GM23338 (cell line): Measurements from ENCODE around the gene GOLGA6L2. TPM values are rescaled to one million over a fixed set of nuclear protein-coding genes. Genes with fewer than 3 reads are reported as not detected.

ENCODE experiments used
- EZH2 ChIP-seq: fragments of 200-600 bp; sonication (generic); IDR thresholded peaks from one replicate; pipeline ENCODE4 v1.8.0; 2017; ENCODE audit warnings: antibody characterized with exemption, mild to moderate bottlenecking, low read depth; ENCODE audit not compliant: unreplicated experiment
- JUNB ChIP-seq: IDR thresholded peaks from one replicate; pipeline ENCODE4 v1.6.1; 2016; ENCODE audit warnings: antibody characterized with exemption; ENCODE audit not compliant: unreplicated experiment
- ZNF114 ChIP-seq: fragments of 250-450 bp; sonication (Bioruptor Pico); IDR thresholded peaks from 2 replicates; pipeline ENCODE4 v1.5.0; 2020; ENCODE audit warnings: mild to moderate bottlenecking, moderate library complexity
- ZNF331 ChIP-seq: fragments of 250-450 bp; sonication (Bioruptor Pico); IDR thresholded peaks from 2 replicates; pipeline ENCODE4 v1.5.0; 2020; ENCODE audit warnings: low read depth, mild to moderate bottlenecking, moderate library complexity
- polyA plus RNA-seq: library from polyadenylated mRNA; unstranded; fragments of >200 nt; fragmentation: Nextera tagmentation; extraction: Ambion mirVana; gene quantifications from 2 replicates; pipeline ENCODE4 v1.2.1, GENCODE V29; 2016
- total RNA-seq: library from RNA; depleted of rRNA; stranded (reverse); fragments of >200 nt; shearing (Covaris generic); gene quantifications from 2 replicates; pipeline ENCODE4 v1.2.3, GENCODE V29; 2014
- TF ChIP-seq, protein P1 (sequence below): IDR thresholded peaks from one replicate; pipeline ENCODE4 v1.6.1; 2018; ENCODE audit warnings: antibody characterized with exemption; ENCODE audit not compliant: unreplicated experiment
- TF ChIP-seq, protein P2 (sequence below): fragments of 250-450 bp; sonication (Bioruptor Pico); IDR thresholded peaks from 2 replicates; pipeline ENCODE4 v1.5.0; 2020; ENCODE audit warnings: mild to moderate bottlenecking, moderate library complexity

The GOLGA6L2 gene
- total and polyA plus RNA-seq, 2 experiments from 2014 or later = not detected

DNA sequence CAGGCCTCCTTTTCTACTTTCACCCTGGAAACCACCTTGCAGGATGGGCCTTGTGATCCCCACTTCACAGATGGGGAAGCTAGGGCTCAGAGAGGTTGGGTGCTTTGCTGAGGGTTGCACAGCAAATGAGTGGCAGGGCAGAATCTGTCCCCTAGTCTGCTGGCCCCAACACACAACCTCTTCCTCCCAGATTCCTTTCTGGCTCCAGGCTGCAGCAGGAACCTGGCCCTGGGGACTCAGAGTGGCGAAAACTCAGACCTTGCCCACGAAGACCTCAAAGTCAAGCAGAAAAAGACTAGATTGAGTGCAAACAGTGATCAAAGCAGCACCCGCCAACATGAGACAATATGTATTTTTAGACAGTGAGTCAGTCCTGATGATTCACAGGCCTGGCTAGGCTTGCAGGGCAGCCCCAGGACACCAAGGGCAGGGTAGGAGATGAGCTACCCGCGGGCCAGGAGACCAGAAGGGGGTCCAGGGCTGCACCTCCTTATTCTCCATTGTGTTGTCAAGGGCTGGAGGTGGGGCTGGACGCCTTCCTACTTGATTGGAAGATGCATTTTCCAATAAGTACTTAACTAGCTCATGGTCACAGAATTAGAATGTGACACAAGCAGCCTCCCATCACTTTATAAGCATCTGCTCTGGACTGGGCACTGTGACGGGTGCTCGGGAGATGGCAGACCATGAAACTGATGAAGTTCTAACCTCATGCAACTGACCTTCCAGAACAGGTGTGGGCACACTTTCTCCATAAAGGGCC is 23.9 kb downstream of the GOLGA6L2 start (continued):
- TF ChIP-seq, protein P1, sequence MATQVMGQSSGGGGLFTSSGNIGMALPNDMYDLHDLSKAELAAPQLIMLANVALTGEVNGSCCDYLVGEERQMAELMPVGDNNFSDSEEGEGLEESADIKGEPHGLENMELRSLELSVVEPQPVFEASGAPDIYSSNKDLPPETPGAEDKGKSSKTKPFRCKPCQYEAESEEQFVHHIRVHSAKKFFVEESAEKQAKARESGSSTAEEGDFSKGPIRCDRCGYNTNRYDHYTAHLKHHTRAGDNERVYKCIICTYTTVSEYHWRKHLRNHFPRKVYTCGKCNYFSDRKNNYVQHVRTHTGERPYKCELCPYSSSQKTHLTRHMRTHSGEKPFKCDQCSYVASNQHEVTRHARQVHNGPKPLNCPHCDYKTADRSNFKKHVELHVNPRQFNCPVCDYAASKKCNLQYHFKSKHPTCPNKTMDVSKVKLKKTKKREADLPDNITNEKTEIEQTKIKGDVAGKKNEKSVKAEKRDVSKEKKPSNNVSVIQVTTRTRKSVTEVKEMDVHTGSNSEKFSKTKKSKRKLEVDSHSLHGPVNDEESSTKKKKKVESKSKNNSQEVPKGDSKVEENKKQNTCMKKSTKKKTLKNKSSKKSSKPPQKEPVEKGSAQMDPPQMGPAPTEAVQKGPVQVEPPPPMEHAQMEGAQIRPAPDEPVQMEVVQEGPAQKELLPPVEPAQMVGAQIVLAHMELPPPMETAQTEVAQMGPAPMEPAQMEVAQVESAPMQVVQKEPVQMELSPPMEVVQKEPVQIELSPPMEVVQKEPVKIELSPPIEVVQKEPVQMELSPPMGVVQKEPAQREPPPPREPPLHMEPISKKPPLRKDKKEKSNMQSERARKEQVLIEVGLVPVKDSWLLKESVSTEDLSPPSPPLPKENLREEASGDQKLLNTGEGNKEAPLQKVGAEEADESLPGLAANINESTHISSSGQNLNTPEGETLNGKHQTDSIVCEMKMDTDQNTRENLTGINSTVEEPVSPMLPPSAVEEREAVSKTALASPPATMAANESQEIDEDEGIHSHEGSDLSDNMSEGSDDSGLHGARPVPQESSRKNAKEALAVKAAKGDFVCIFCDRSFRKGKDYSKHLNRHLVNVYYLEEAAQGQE = no peak
- TF ChIP-seq ZNF331 (CRISPR knock-in tag) (no peak), EZH2 (no peak), JUNB (no peak), ZNF114 (no peak)
- TF ChIP-seq, protein P2, sequence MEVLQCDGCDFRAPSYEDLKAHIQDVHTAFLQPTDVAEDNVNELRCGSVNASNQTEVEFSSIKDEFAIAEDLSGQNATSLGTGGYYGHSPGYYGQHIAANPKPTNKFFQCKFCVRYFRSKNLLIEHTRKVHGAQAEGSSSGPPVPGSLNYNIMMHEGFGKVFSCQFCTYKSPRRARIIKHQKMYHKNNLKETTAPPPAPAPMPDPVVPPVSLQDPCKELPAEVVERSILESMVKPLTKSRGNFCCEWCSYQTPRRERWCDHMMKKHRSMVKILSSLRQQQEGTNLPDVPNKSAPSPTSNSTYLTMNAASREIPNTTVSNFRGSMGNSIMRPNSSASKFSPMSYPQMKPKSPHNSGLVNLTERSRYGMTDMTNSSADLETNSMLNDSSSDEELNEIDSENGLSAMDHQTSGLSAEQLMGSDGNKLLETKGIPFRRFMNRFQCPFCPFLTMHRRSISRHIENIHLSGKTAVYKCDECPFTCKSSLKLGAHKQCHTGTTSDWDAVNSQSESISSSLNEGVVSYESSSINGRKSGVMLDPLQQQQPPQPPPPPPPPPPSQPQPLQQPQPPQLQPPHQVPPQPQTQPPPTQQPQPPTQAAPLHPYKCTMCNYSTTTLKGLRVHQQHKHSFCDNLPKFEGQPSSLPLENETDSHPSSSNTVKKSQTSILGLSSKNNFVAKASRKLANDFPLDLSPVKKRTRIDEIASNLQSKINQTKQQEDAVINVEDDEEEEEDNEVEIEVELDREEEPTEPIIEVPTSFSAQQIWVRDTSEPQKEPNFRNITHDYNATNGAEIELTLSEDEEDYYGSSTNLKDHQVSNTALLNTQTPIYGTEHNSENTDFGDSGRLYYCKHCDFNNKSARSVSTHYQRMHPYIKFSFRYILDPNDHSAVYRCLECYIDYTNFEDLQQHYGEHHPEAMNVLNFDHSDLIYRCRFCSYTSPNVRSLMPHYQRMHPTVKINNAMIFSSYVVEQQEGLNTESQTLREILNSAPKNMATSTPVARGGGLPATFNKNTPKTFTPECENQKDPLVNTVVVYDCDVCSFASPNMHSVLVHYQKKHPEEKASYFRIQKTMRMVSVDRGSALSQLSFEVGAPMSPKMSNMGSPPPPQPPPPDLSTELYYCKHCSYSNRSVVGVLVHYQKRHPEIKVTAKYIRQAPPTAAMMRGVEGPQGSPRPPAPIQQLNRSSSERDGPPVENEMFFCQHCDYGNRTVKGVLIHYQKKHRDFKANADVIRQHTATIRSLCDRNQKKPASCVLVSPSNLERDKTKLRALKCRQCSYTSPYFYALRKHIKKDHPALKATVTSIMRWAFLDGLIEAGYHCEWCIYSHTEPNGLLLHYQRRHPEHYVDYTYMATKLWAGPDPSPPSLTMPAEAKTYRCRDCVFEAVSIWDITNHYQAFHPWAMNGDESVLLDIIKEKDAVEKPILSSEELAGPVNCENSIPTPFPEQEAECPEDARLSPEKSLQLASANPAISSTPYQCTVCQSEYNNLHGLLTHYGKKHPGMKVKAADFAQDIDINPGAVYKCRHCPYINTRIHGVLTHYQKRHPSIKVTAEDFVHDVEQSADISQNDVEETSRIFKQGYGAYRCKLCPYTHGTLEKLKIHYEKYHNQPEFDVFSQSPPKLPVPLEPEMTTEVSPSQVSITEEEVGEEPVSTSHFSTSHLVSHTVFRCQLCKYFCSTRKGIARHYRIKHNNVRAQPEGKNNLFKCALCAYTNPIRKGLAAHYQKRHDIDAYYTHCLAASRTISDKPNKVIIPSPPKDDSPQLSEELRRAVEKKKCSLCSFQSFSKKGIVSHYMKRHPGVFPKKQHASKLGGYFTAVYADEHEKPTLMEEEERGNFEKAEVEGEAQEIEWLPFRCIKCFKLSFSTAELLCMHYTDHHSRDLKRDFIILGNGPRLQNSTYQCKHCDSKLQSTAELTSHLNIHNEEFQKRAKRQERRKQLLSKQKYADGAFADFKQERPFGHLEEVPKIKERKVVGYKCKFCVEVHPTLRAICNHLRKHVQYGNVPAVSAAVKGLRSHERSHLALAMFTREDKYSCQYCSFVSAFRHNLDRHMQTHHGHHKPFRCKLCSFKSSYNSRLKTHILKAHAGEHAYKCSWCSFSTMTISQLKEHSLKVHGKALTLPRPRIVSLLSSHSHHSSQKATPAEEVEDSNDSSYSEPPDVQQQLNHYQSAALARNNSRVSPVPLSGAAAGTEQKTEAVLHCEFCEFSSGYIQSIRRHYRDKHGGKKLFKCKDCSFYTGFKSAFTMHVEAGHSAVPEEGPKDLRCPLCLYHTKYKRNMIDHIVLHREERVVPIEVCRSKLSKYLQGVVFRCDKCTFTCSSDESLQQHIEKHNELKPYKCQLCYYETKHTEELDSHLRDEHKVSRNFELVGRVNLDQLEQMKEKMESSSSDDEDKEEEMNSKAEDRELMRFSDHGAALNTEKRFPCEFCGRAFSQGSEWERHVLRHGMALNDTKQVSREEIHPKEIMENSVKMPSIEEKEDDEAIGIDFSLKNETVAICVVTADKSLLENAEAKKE (CRISPR knock-in tag) = no peak
